GM10266 (cell line): ENCODE measurements around the gene IFIH1.

Source experiments
- DNase-seq: peaks from one replicate; pipeline ENCODE4 v3.0.0; 2012; ENCODE audit errors: extremely low spot score
- CTCF ChIP-seq: IDR thresholded peaks from 2 replicates; pipeline ENCODE4 v1.5.1; 2012; ENCODE audit warnings: mild to moderate bottlenecking, low read depth; ENCODE audit not compliant: control insufficient read depth, insufficient read depth; ENCODE audit errors: missing control alignments

Gene IFIH1

GRCh38 chr2:162244541-162245031 lies 73.9 kb downstream of the IFIH1 start:
- TF ChIP-seq CTCF = no peak
- DNase-seq = no peak

GRCh38 chr2:162243715-162244114 lies 74.8 kb downstream of the IFIH1 start:
- DNase-seq = no peak
- TF ChIP-seq CTCF = no peak

DNA sequence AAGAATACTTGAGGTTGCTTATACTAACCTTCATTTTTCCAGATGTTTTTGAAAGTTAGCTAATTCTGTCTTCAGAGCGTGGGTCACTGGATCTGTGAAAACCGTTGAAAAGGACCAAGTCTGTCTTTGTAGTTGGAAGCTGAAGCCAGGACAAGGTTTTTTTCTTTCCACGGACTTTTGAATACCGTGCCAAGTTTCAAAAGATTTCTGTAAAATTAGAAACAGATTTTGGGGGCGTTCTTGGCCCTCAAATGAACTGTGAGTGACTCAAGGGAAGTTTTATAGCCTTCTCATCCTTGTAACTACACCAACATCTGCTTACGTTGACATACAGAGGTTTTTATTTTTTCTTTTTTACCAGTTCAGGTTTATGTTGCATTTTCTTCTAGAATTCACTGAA lies 75.2 kb downstream of the IFIH1 start, which contains the start of gene FAP:
TSS of gene FAP (minus strand) at position 152 of the 400 bp plus-strand sequence. CDS start at position 34, 118 bp downstream.
- no peak for DNase-seq
- no peak for TF ChIP-seq CTCF

- no peak for DNase-seq
- no peak for TF ChIP-seq CTCF
Observed at GRCh38 chr2:162242586-162243280, 75.8 kb downstream of the IFIH1 start.

DNA sequence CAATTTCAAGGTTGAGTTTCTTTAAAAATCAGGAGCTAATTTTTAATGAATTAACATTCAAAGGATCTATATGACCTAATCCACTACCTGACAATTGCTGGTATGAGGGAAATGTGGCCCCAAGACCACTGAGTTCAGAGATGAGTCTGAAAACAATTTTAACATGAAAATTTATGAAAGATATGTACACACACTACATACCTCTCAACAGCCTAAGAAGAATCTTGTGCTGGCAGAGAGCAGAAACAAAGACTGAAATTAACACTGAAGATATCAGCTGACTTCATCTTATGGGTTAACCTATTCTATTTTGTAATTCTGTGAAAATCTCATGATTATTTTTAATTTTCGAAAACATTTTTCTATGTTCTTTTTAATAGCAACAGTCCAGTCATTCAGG lies 76.9 kb downstream of the IFIH1 start:
- no peak for DNase-seq
- TF ChIP-seq CTCF = no peak

DNA sequence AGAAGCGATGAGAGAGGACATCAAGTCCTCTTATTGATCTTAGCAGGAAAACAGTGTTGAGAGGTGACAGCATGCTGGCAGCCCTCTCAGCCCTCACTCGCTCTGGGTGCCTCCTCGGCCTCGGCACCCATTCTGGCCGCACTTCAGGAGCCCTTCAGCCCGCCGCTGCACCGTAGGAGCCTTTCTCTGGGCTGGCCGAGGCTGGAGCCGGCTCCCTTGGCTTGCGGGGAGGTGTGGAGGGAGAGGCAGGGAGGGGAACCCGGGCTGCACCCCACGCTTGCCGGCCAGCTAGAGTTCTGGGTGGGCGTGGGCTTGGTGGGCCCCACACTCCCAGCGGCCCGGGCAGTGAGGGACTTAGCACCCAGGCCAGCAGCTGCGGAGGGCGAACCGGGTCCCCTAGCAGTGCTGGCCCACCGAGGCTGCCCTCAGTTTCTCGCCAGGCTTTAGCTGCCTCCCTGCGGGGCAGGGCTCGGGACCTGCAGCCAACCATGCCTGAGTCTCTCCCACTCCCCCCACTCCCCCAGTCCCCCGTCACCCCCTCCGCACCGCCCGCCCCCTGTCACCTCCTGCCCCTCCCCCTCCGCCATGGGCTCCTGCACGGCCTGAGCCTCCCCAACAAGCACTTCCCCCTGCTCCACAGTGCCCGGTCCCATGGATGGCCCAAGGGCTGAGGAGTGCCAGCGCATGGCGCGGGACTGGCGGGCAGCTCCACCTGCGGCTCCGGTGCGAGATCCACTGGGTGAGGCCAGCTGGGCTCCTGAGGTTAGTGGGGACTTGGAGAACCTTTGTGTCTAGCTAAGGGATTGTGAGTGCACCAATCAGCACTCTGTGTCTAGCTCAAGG lies 83.6 kb downstream of the IFIH1 start:
- no peak for TF ChIP-seq CTCF
- no peak for DNase-seq

- DNase-seq = no peak
- TF ChIP-seq CTCF = no peak
Observed at GRCh38 chr2:162233197-162233596, 85.3 kb downstream of the IFIH1 start.
